HepG2 (cell line): ENCODE measurements around the gene SLC19A1. TPM values are rescaled to one million over a fixed set of nuclear protein-coding genes. Genes with fewer than 3 reads are reported as not detected.

Experiments used
- ARNT ChIP-seq: fragments of 450-650 bp; IDR thresholded peaks from 2 replicates; pipeline ENCODE4 v1.6.1; 2017
- CREB1 ChIP-seq, 2 experiments: fragments of 450-650 bp in 1 of 2; IDR thresholded peaks; 2 replicates each; pipeline ENCODE4 v1.6.1; 2016 to 2017; ENCODE audit warnings: control low read depth in 1 of 2, mild to moderate bottlenecking in 1 of 2, missing compliant biosample characterization in 1 of 2, missing genetic modification characterization in 1 of 2
- DRAP1 ChIP-seq: IDR thresholded peaks from 2 replicates; pipeline ENCODE4 v1.6.1; 2016; ENCODE audit warnings: missing genetic modification reagents, missing compliant biosample characterization
- FUBP1 ChIP-seq: sonication (generic); formaldehyde crosslinking; IDR thresholded peaks from 2 replicates; pipeline ENCODE4 v1.5.1; 2020; ENCODE audit warnings: missing genetic modification reagents, mild to moderate bottlenecking, borderline replicate concordance
- GLMP ChIP-seq: sonication (generic); formaldehyde crosslinking; IDR thresholded peaks from 2 replicates; pipeline ENCODE4 v1.9.0; 2021; ENCODE audit warnings: missing genetic modification reagents, mild to moderate bottlenecking, borderline replicate concordance
- KAT2B ChIP-seq: fragments of 150-350 bp; IDR thresholded peaks from 2 replicates; pipeline ENCODE4 v1.6.1; 2014; ENCODE audit warnings: low read depth, low read length, borderline replicate concordance
- KMT2B ChIP-seq: IDR thresholded peaks from 2 replicates; pipeline ENCODE4 v1.6.1; 2016; ENCODE audit warnings: missing genetic modification reagents, missing compliant biosample characterization
- MAFK ChIP-seq, 2 experiments: IDR thresholded peaks in 1 of 2; conservative IDR thresholded peaks in 1 of 2; 2 replicates each; pipeline ENCODE4 v1.6.1; 2011; ENCODE audit warnings: improper control_type of control experiment in 2 of 2, low read length in 2 of 2
- MBNL3 ChIP-seq: fragments of 250-450 bp; sonication (Bioruptor Pico); conservative IDR thresholded peaks from 2 replicates; pipeline ENCODE4 v1.8.0; 2022; ENCODE audit warnings: mild to moderate bottlenecking, inconsistent platforms
- NCOA2 ChIP-seq: sonication (generic); formaldehyde crosslinking; IDR thresholded peaks from 2 replicates; pipeline ENCODE4 v1.8.0; 2022; ENCODE audit warnings: inconsistent platforms
- PBX2 ChIP-seq: IDR thresholded peaks from 2 replicates; pipeline ENCODE4 v1.6.1; 2016; ENCODE audit warnings: control low read depth
- PREB ChIP-seq: sonication (generic); formaldehyde crosslinking; IDR thresholded peaks from 2 replicates; pipeline ENCODE4 v1.4.0; 2020; ENCODE audit warnings: missing genetic modification reagents
- PRMT3 ChIP-seq: sonication (generic); formaldehyde crosslinking; IDR thresholded peaks from 2 replicates; pipeline ENCODE4 v1.8.1; 2022; ENCODE audit warnings: low read depth, mild to moderate bottlenecking, moderate library complexity, missing genetic modification reagents, borderline replicate concordance
- RFXAP ChIP-seq: sonication (generic); formaldehyde crosslinking; IDR thresholded peaks from 2 replicates; pipeline ENCODE4 v1.4.0; 2020; ENCODE audit warnings: missing genetic modification reagents, borderline replicate concordance
- TFE3 ChIP-seq: IDR thresholded peaks from 2 replicates; pipeline ENCODE4 v1.6.1; 2016
- XBP1 ChIP-seq: sonication (generic); formaldehyde crosslinking; IDR thresholded peaks from 2 replicates; pipeline ENCODE4 v1.5.0; 2020; ENCODE audit warnings: missing genetic modification reagents
- ZMYM4 ChIP-seq: sonication (generic); formaldehyde crosslinking; IDR thresholded peaks from 2 replicates; pipeline ENCODE4 v1.8.1; 2023; ENCODE audit warnings: mild to moderate bottlenecking, missing genetic modification reagents
- ZNF12 ChIP-seq: sonication (generic); formaldehyde crosslinking; IDR thresholded peaks from 2 replicates; pipeline ENCODE4 v1.5.0; 2020; ENCODE audit warnings: missing genetic modification reagents
- ZNF124 ChIP-seq: sonication (generic); formaldehyde crosslinking; IDR thresholded peaks from 2 replicates; pipeline ENCODE4 v1.4.0; 2020; ENCODE audit warnings: missing genetic modification reagents
- ZNF839 ChIP-seq: sonication (generic); formaldehyde crosslinking; IDR thresholded peaks from 2 replicates; pipeline ENCODE4 v1.4.0; 2020; ENCODE audit warnings: missing genetic modification reagents, mild to moderate bottlenecking, borderline replicate concordance
- ZSCAN20 ChIP-seq: sonication (generic); formaldehyde crosslinking; IDR thresholded peaks from 2 replicates; pipeline ENCODE4 v1.4.0; 2020; ENCODE audit warnings: missing genetic modification reagents, mild to moderate bottlenecking, borderline replicate concordance
- ZSCAN22 ChIP-seq: sonication (generic); formaldehyde crosslinking; IDR thresholded peaks from 2 replicates; pipeline ENCODE4 v1.4.0; 2020; ENCODE audit warnings: mild to moderate bottlenecking, missing genetic modification reagents
- polyA plus RNA-seq, 8 experiments: library from polyadenylated mRNA; depleted of rRNA in 3 of 8; stranded (reverse) in 7 of 8; unstranded in 1 of 8; fragments of >200 nt; fragmentation: Illumina TruSeq in 4 of 8; extraction: Trizol in 4 of 8; gene quantifications; 2 replicates each; pipeline versions ENCODE4 v1.2.1 to v1.2.3, GENCODE V29; 2011 to 2016; ENCODE audit warnings: low read depth in 4 of 8, missing spikeins in 1 of 8, mixed read lengths in 1 of 8; ENCODE audit not compliant: insufficient read depth in 1 of 8
- total RNA-seq, 5 experiments: library from RNA; depleted of rRNA; stranded (reverse); fragments of >200 nt; fragmentation: Illumina TruSeq; extraction: Trizol; gene quantifications; 2 replicates each; pipeline ENCODE4 v1.2.3, GENCODE V29; 2016; ENCODE audit warnings: low read depth in 1 of 5

Gene SLC19A1
- total and polyA plus RNA-seq, 2 of the 13 experiments (the other 11 are each of a cell fraction or from before 2014, with no cell fraction given) = 21.8 to 23.0 TPM

GRCh38 chr21:45469273-45470086 is 72.8 kb downstream of the SLC19A1 start (continued):
- TF ChIP-seq GLMP (CRISPR knock-in tag) (no peak), RFXAP (peak; percentile 53; the same call in 1 of the 2 replicates), TFE3 (CRISPR knock-in tag) (peak; percentile 87), ZSCAN22 (CRISPR knock-in tag) (peak; percentile 58; the same call in 1 of the 2 replicates), ZNF839 (CRISPR knock-in tag) (0 out of 2 replicates have a peak, but pooled peaks have one; percentile 46), DRAP1 (CRISPR knock-in tag) (peak; percentile 62; the same call in 1 of the 2 replicates), PREB (CRISPR knock-in tag) (no peak), PRMT3 (CRISPR knock-in tag) (no peak), KMT2B (CRISPR knock-in tag) (no peak), MBNL3 (CRISPR knock-in tag) (no peak), ZSCAN20 (CRISPR knock-in tag) (no peak), ZNF12 (peak; percentile 45; the same call in 1 of the 2 replicates), ARNT (no peak), CREB1 (IDR thresholded peaks at IDR 0.05) (no peak), CREB1 (CRISPR knock-in tag; IDR thresholded peaks at IDR 0.05) (no peak), ZMYM4 (peak; percentile 44; the same call in 1 of the 2 replicates), MAFK (conservative IDR thresholded peaks at IDR 0.05 in 1 of 2, IDR thresholded peaks at IDR 0.05 in 1 of 2; ENCODE audit: low read length in 2 of 2) (no peak), ZNF124 (CRISPR knock-in tag) (peak; percentile 71; the same call in 1 of the 2 replicates), KAT2B (no peak), PBX2 (no peak), XBP1 (no peak), FUBP1 (CRISPR knock-in tag) (0 out of 2 replicates have a peak, but pooled peaks have one; percentile 30), NCOA2 (CRISPR knock-in tag) (peak; percentile 99)
